Neural progenitor cell (in vitro differentiated cells): ENCODE measurements around the gene QPCTL. TPM values are rescaled to one million over a fixed set of nuclear protein-coding genes. Genes with fewer than 3 reads are reported as not detected.

ENCODE experiments used
- DNase-seq: peaks from one replicate; pipeline ENCODE4 v3.0.0-alpha.2; 2016; ENCODE audit warnings: low spot score
- H2AFZ ChIP-seq: fragments of 200-600 bp; sonication (generic); replicated peaks from 2 replicates; pipeline ENCODE4 v1.6.1; 2016; ENCODE audit warnings: antibody characterized with exemption
- H3F3A ChIP-seq: fragments of 200-600 bp; sonication (generic); 2 replicates; pipeline ENCODE4 v1.6.1; 2016; ENCODE audit warnings: antibody characterized with exemption, low read depth
- H3K27ac ChIP-seq: fragments of 200-600 bp; sonication (generic); 2 replicates; pipeline ENCODE4 v1.5.1; 2016; ENCODE audit warnings: mild to moderate bottlenecking
- H3K27me3 ChIP-seq: fragments of 200-600 bp; sonication (generic); 2 replicates; pipeline ENCODE4 v1.6.1; 2016; ENCODE audit warnings: mild to moderate bottlenecking, moderate library complexity
- H3K36me3 ChIP-seq: fragments of 200-600 bp; sonication (generic); 2 replicates; pipeline ENCODE4 v1.5.1; 2016
- H3K4me1 ChIP-seq: fragments of 200-600 bp; sonication (generic); 2 replicates; pipeline ENCODE4 v1.6.1; 2016; ENCODE audit warnings: mixed run types
- H3K4me2 ChIP-seq: fragments of 200-600 bp; sonication (generic); 2 replicates; pipeline ENCODE4 v1.6.1; 2016
- H3K4me3 ChIP-seq: fragments of 200-600 bp; sonication (generic); 2 replicates; pipeline ENCODE4 v1.5.1; 2016
- H3K79me2 ChIP-seq: fragments of 200-600 bp; sonication (generic); 2 replicates; pipeline ENCODE4 v1.6.1; 2016; ENCODE audit warnings: low read depth
- H3K9ac ChIP-seq: fragments of 200-600 bp; sonication (generic); 2 replicates; pipeline ENCODE4 v1.6.1; 2016
- H3K9me3 ChIP-seq: fragments of 200-600 bp; sonication (generic); 2 replicates; pipeline ENCODE4 v1.5.1; 2016; ENCODE audit warnings: low read depth
- H4K20me1 ChIP-seq: fragments of 200-600 bp; sonication (generic); 2 replicates; pipeline ENCODE4 v1.6.1; 2016; ENCODE audit warnings: low read depth
- H3K27ac Mint-ChIP-seq: 3 replicates; pipeline ENCODE4 v1.8.0; 2021; ENCODE audit warnings: mixed read lengths
- H3K27me3 Mint-ChIP-seq: 2 replicates; pipeline ENCODE4 v1.8.0; 2022; ENCODE audit warnings: low read depth, mild to moderate bottlenecking, inconsistent platforms, moderate library complexity, mixed read lengths; ENCODE audit not compliant: insufficient read depth
- H3K36me3 Mint-ChIP-seq: 3 replicates; pipeline ENCODE4 v1.8.0; 2021; ENCODE audit warnings: mixed read lengths
- H3K4me1 Mint-ChIP-seq: 3 replicates; pipeline ENCODE4 v1.8.0; 2021; ENCODE audit warnings: mixed read lengths
- H3K4me3 Mint-ChIP-seq: 3 replicates; pipeline ENCODE4 v1.8.0; 2021; ENCODE audit warnings: mild to moderate bottlenecking, moderate library complexity, mixed read lengths
- H3K9me3 Mint-ChIP-seq: 3 replicates; pipeline ENCODE4 v1.8.0; 2020; ENCODE audit warnings: mixed read lengths
- CTCF ChIP-seq: fragments of 200-600 bp; sonication (generic); IDR thresholded peaks from 2 replicates; pipeline ENCODE4 v1.5.1; 2017; ENCODE audit warnings: antibody characterized with exemption, mild to moderate bottlenecking
- EZH2 ChIP-seq: fragments of 200-600 bp; sonication (generic); IDR thresholded peaks from 2 replicates; pipeline ENCODE4 v1.6.1; 2017; ENCODE audit warnings: antibody characterized with exemption, mild to moderate bottlenecking, moderate library complexity
- EZH2phosphoT487 ChIP-seq: fragments of 200-600 bp; sonication (generic); IDR thresholded peaks from 2 replicates; pipeline ENCODE4 v1.6.1; 2017; ENCODE audit warnings: antibody characterized with exemption
- total RNA-seq: library from RNA; depleted of rRNA; stranded (reverse); fragments of >200 nt; gene quantifications from 2 replicates; pipeline ENCODE4 v1.2.3, GENCODE V29; 2015; ENCODE audit warnings: low replicate concordance

Gene QPCTL
- total RNA-seq, 1 donor from 2014 or later = 4.5 TPM

- TF ChIP-seq EZH2phosphoT487 (no peak), EZH2 (no peak), CTCF (no peak)
- Histone ChIP-seq H3K27me3 (peaks cover 27% of the 10 kb centered on the region), H2AFZ (no peak overlapping the region), H3K9ac (no peak overlapping the region), H3F3A (peaks cover 21% of the 10 kb centered on the region), H3K9me3 (no peaks in the 10 kb centered on the region), H3K4me3 (no peak overlapping the region), H4K20me1 (peaks cover 3% of the 10 kb centered on the region), H3K4me2 (no peak overlapping the region), H3K4me1 (peaks cover 12% of the 10 kb centered on the region), H3K27ac (no peak overlapping the region), H3K36me3 (no peaks in the 10 kb centered on the region), H3K79me2 (no peaks in the 10 kb centered on the region)
- Mint-ChIP-seq H3K36me3 (no peaks in the 10 kb centered on the region), H3K9me3 (no peaks in the 10 kb centered on the region), H3K27me3 (peaks cover 24% of the 10 kb centered on the region), H3K27ac (peak overlapping the region; percentile 28), H3K4me3 (peak overlapping the region; percentile 1), H3K4me1 (peaks cover 21% of the 10 kb centered on the region)
- no peak for DNase-seq
Observed at GRCh38 chr19:45664575-45664974, 27.9 kb upstream of the QPCTL start.

- H3K4me1 Mint-ChIP-seq = peaks cover 27% of the 10 kb centered on the region
- no peaks in the 10 kb centered on the region for H3K36me3 Mint-ChIP-seq
- no peaks in the 10 kb centered on the region for H3K79me2 ChIP-seq
- peaks cover 8% of the 10 kb centered on the region for H4K20me1 ChIP-seq
- peak within 1 kb of the TSS; percentile 74 for H3K4me2 ChIP-seq
- peak within 1 kb of the TSS; percentile 39 for H3K4me3 ChIP-seq
- H3K27ac Mint-ChIP-seq = peak within 1 kb of the TSS; percentile 93
- no peaks in the 10 kb centered on the region for H3K9me3 ChIP-seq
- no peaks in the 10 kb centered on the region for H3K36me3 ChIP-seq
- H3K27ac ChIP-seq = no peak within 1 kb of the TSS
- peaks cover 32% of the 10 kb centered on the region for H3F3A ChIP-seq
- H3K27me3 Mint-ChIP-seq = peaks cover 39% of the 10 kb centered on the region
- peak within 1 kb of the TSS; percentile 4 for H2AFZ ChIP-seq
- peak within 1 kb of the TSS; percentile 86 for H3K4me3 Mint-ChIP-seq
- H3K9me3 Mint-ChIP-seq = no peaks in the 10 kb centered on the region
- DNase-seq = peak; percentile 66
- H3K27me3 ChIP-seq = peaks cover 59% of the 10 kb centered on the region
- no peak within 1 kb of the TSS for H3K9ac ChIP-seq
- peaks cover 12% of the 10 kb centered on the region for H3K4me1 ChIP-seq
- TF ChIP-seq CTCF = no peak
- TF ChIP-seq EZH2 = no peak
- TF ChIP-seq EZH2phosphoT487 = no peak
Observed at GRCh38 chr19:45667620-45668341, 24.7 kb upstream of the QPCTL start, which contains the start of gene GIPR. TSS of gene GIPR (plus strand) at chr19:45668221. CDS start at chr19:45669521, 1,300 bp downstream.

- Mint-ChIP-seq H3K4me3 (peak overlapping the region; percentile 86), H3K27me3 (peaks cover 39% of the 10 kb centered on the region), H3K9me3 (no peaks in the 10 kb centered on the region), H3K4me1 (peaks cover 27% of the 10 kb centered on the region), H3K27ac (peak overlapping the region; percentile 40), H3K36me3 (no peaks in the 10 kb centered on the region)
- no peak for DNase-seq
- Histone ChIP-seq H3K79me2 (no peaks in the 10 kb centered on the region), H3K4me3 (peak overlapping the region; percentile 39), H3K36me3 (no peaks in the 10 kb centered on the region), H3K4me1 (peaks cover 12% of the 10 kb centered on the region), H3K27me3 (peaks cover 65% of the 10 kb centered on the region), H2AFZ (peak overlapping the region; percentile 4), H4K20me1 (peaks cover 8% of the 10 kb centered on the region), H3K9ac (no peak overlapping the region), H3K9me3 (no peaks in the 10 kb centered on the region), H3F3A (peaks cover 35% of the 10 kb centered on the region), H3K27ac (no peak overlapping the region), H3K4me2 (peak overlapping the region; percentile 74)
- TF ChIP-seq EZH2phosphoT487 = no peak
- TF ChIP-seq CTCF = no peak
- TF ChIP-seq EZH2 = no peak
Observed at GRCh38 chr19:45668342-45668871, 24.1 kb upstream of the QPCTL start.
